H1 (cell line): ENCODE results near the gene ZNF804B. TPM values are rescaled to one million over a fixed set of nuclear protein-coding genes. Genes with fewer than 3 reads are reported as not detected.

Experiments used
- CTCF ChIA-PET: fragments of 300-600 bp; sonication (Branson Sonifier 250); formaldehyde crosslinking; loops from one replicate; lab custom pipeline; 2021; ENCODE audit not compliant: partially characterized antibody; lab: Charles Lee
- POLR2A ChIA-PET: fragments of 300-600 bp; sonication (Branson Sonifier 250); formaldehyde crosslinking; loops from one replicate; lab custom pipeline; 2021; ENCODE audit warnings: inconsistent platforms; ENCODE audit not compliant: partially characterized antibody; lab: Charles Lee
- DNase-seq, 2 experiments: peaks; one replicate each; pipeline versions ENCODE4 v3.0.0 to v3.0.0-alpha.2; 2010 to 2022; ENCODE audit warnings: low spot score in 2 of 2, low read depth in 1 of 2, mixed read lengths in 1 of 2
- FAIRE-seq: peaks from 2 replicates; lab custom pipeline; 2011; peaks lifted over from hg19 to GRCh38; lab: Jason Lieb, UNC
- H2AFZ ChIP-seq: 2 replicates; pipeline ENCODE4 v1.8.1; 2012; ENCODE audit warnings: low read length, inconsistent platforms
- H2AK5ac ChIP-seq: 2 replicates; pipeline ENCODE4 v1.6.1; 2013; ENCODE audit warnings: low read depth, low read length
- H2BK120ac ChIP-seq: replicated peaks from 2 replicates; pipeline ENCODE3; 2013; ENCODE audit warnings: low read depth, low read length, inconsistent platforms
- H2BK12ac ChIP-seq: 2 replicates; pipeline ENCODE4 v1.6.1; 2013; ENCODE audit warnings: low read depth, low read length
- H2BK15ac ChIP-seq: 2 replicates; pipeline ENCODE4 v1.6.1; 2013; ENCODE audit warnings: low read length
- H2BK20ac ChIP-seq: 2 replicates; pipeline ENCODE4 v1.6.1; 2013; ENCODE audit warnings: low read length
- H2BK5ac ChIP-seq: 2 replicates; pipeline ENCODE4 v1.6.1; 2013; ENCODE audit warnings: low read depth, low read length
- H3K14ac ChIP-seq: 2 replicates; pipeline ENCODE4 v1.6.1; 2013; ENCODE audit warnings: inconsistent platforms; ENCODE audit not compliant: insufficient read length
- H3K18ac ChIP-seq: 2 replicates; pipeline ENCODE4 v1.6.1; 2013; ENCODE audit warnings: low read length; ENCODE audit errors: extremely low read depth
- H3K23ac ChIP-seq: 2 replicates; pipeline ENCODE4 v1.6.1; 2013; ENCODE audit warnings: inconsistent platforms; ENCODE audit not compliant: insufficient read length
- H3K23me2 ChIP-seq: 2 replicates; pipeline ENCODE4 v1.6.1; 2013; ENCODE audit warnings: low read depth, low read length
- H3K27ac ChIP-seq: 2 replicates; pipeline ENCODE4 v1.6.1; 2011; ENCODE audit warnings: low read depth, low read length, inconsistent platforms
- H3K27me3 ChIP-seq, 4 experiments: replicated peaks in 1 of 4; 1 replicate in 1 of 4; 2 replicates in 3 of 4; pipeline versions ENCODE4 v1.6.1 to v1.8.1; 2011 to 2013; ENCODE audit warnings: low read length in 3 of 4, mild to moderate bottlenecking in 3 of 4, inconsistent platforms in 2 of 4, mixed read lengths in 2 of 4, moderate library complexity in 1 of 4; ENCODE audit not compliant: control insufficient read depth in 3 of 4, insufficient read depth in 3 of 4; ENCODE audit errors: extremely low read depth in 1 of 4
- H3K36me3 ChIP-seq, 4 experiments: 2 replicates each; pipeline versions ENCODE4 v1.6.1 to v1.8.1; 2011 to 2013; ENCODE audit warnings: mild to moderate bottlenecking in 4 of 4, low read length in 3 of 4, moderate library complexity in 2 of 4, control low read depth in 1 of 4, inconsistent platforms in 1 of 4; ENCODE audit not compliant: insufficient read depth in 4 of 4, control insufficient read depth in 2 of 4
- H3K4ac ChIP-seq: replicated peaks from 2 replicates; pipeline ENCODE3; 2013; ENCODE audit warnings: low read length, low read depth, mixed read lengths, inconsistent platforms; ENCODE audit not compliant: insufficient read length
- H3K4me1 ChIP-seq, 4 experiments: replicated peaks in 1 of 4; 1 replicate in 1 of 4; 2 replicates in 3 of 4; pipeline versions ENCODE4 v1.6.1 to v1.8.1; 2011 to 2013; ENCODE audit warnings: low read length in 3 of 4, inconsistent platforms in 2 of 4, mixed read lengths in 1 of 4; ENCODE audit not compliant: insufficient read depth in 4 of 4, control insufficient read depth in 3 of 4
- H3K4me2 ChIP-seq, 2 experiments: 2 replicates each; pipeline versions ENCODE4 v1.6.1 to v1.8.1; 2011 to 2013; ENCODE audit warnings: low read depth in 2 of 2, low read length in 2 of 2, control low read depth in 1 of 2, inconsistent platforms in 1 of 2, mild to moderate bottlenecking in 1 of 2; ENCODE audit not compliant: insufficient read depth in 1 of 2
- H3K4me3 ChIP-seq, 4 experiments: fragments of 200-600, 300-600 bp in 1 of 4; sonication (generic), shearing (Covaris generic), sonication (Bioruptor Twin) in 1 of 4; 2 replicates each; pipeline versions ENCODE4 v1.5.1 to v1.8.1; 2011 to 2016; ENCODE audit warnings: low read length in 4 of 4, low read depth in 3 of 4, control low read depth in 2 of 4, inconsistent platforms in 2 of 4, mild to moderate bottlenecking in 2 of 4, mixed read lengths in 1 of 4, moderate library complexity in 1 of 4; ENCODE audit not compliant: insufficient read depth in 2 of 4; ENCODE audit errors: extremely low read depth in 1 of 4
- H3K56ac ChIP-seq: replicated peaks from 2 replicates; pipeline ENCODE3; 2013; ENCODE audit warnings: low read depth, mild to moderate bottlenecking, mixed read lengths, low read length, inconsistent platforms; ENCODE audit not compliant: insufficient read length
- H3K79me1 ChIP-seq: 2 replicates; pipeline ENCODE4 v1.6.1; 2013; ENCODE audit warnings: low read depth, low read length, control low read depth
- H3K79me2 ChIP-seq, 2 experiments: 2 replicates each; pipeline versions ENCODE4 v1.6.1 to v1.8.1; 2012 to 2013; ENCODE audit warnings: low read length in 2 of 2, mild to moderate bottlenecking in 2 of 2, inconsistent platforms in 1 of 2; ENCODE audit not compliant: insufficient read depth in 2 of 2, control insufficient read depth in 1 of 2
- H3K9ac ChIP-seq, 4 experiments: replicated peaks in 1 of 4; 1 replicate in 1 of 4; 2 replicates in 3 of 4; pipeline versions ENCODE4 v1.6.1 to v1.8.1; 2011 to 2013; ENCODE audit warnings: low read depth in 3 of 4, low read length in 3 of 4, control low read depth in 2 of 4, mild to moderate bottlenecking in 2 of 4, moderate library complexity in 2 of 4, inconsistent platforms in 1 of 4; ENCODE audit errors: extremely low read depth in 1 of 4
- H3K9me3 ChIP-seq, 2 experiments: 2 replicates each; pipeline versions ENCODE4 v1.6.1 to v1.8.1; 2012 to 2013; ENCODE audit warnings: mild to moderate bottlenecking in 2 of 2, moderate library complexity in 2 of 2, control low read depth in 1 of 2, inconsistent platforms in 1 of 2, low read depth in 1 of 2, low read length in 1 of 2, mixed read lengths in 1 of 2; ENCODE audit not compliant: insufficient read depth in 2 of 2
- H4K20me1 ChIP-seq, 2 experiments: replicated peaks in 1 of 2; 2 replicates each; pipeline versions ENCODE3 to v1.8.1; 2011 to 2013; ENCODE audit warnings: inconsistent platforms in 2 of 2, low read length in 2 of 2, mild to moderate bottlenecking in 1 of 2; ENCODE audit not compliant: insufficient read depth in 2 of 2, control insufficient read depth in 1 of 2
- H4K5ac ChIP-seq: 2 replicates; pipeline ENCODE4 v1.6.1; 2013; ENCODE audit warnings: low read length, low read depth, mixed read lengths, inconsistent platforms; ENCODE audit not compliant: insufficient read length
- H4K8ac ChIP-seq: 2 replicates; pipeline ENCODE4 v1.8.0; 2013; ENCODE audit warnings: mild to moderate bottlenecking, moderate library complexity, low read length, inconsistent platforms; ENCODE audit not compliant: insufficient read depth; ENCODE audit errors: extremely low read depth
- H4K91ac ChIP-seq: replicated peaks from 2 replicates; pipeline ENCODE3; 2013; ENCODE audit warnings: low read length, mixed read lengths, inconsistent platforms; ENCODE audit not compliant: insufficient read length
- ATF3 ChIP-seq: IDR thresholded peaks from 2 replicates; pipeline ENCODE4 v1.6.1; 2011; ENCODE audit warnings: low read depth, mild to moderate bottlenecking, low read length; ENCODE audit not compliant: insufficient read depth
- CHD1 ChIP-seq: IDR thresholded peaks from 2 replicates; pipeline ENCODE4 v1.6.1; 2012; ENCODE audit warnings: low read depth, low read length, improper control_type of control experiment
- EGR1 ChIP-seq: IDR thresholded peaks from 2 replicates; pipeline ENCODE4 v1.6.1; 2011; ENCODE audit warnings: low read depth, low read length, borderline replicate concordance
- EP300 ChIP-seq, 2 experiments: IDR thresholded peaks; 1 replicate in 1 of 2; 2 replicates in 1 of 2; pipeline ENCODE4 v1.6.1; 2011 to 2012; ENCODE audit warnings: low read depth in 2 of 2, low read length in 2 of 2, mild to moderate bottlenecking in 2 of 2, borderline replicate concordance in 1 of 2, inconsistent platforms in 1 of 2, moderate library complexity in 1 of 2
- HDAC6 ChIP-seq: IDR thresholded peaks from one replicate; pipeline ENCODE4 v1.7.1; 2012; ENCODE audit warnings: low read depth, mild to moderate bottlenecking, inconsistent platforms, low read length, moderate library complexity
- KDM5A ChIP-seq: fragments of 200-600 bp; IDR thresholded peaks from 2 replicates; pipeline ENCODE4 v1.7.1; 2012; ENCODE audit warnings: mild to moderate bottlenecking, low read length, inconsistent platforms, mixed read lengths
- MAFK ChIP-seq: IDR thresholded peaks from 2 replicates; pipeline ENCODE4 v1.6.1; 2012; ENCODE audit warnings: low read depth, mild to moderate bottlenecking, improper control_type of control experiment, low read length
- NANOG ChIP-seq: IDR thresholded peaks from 2 replicates; pipeline ENCODE4 v1.6.1; 2011; ENCODE audit warnings: low read length, low read depth, mild to moderate bottlenecking, inconsistent platforms; ENCODE audit not compliant: insufficient read depth, poor library complexity, severe bottlenecking
- NRF1 ChIP-seq: IDR thresholded peaks from 2 replicates; pipeline ENCODE4 v1.6.1; 2011; ENCODE audit warnings: mild to moderate bottlenecking, low read depth, low read length, improper control_type of control experiment
- TAF1 ChIP-seq: IDR thresholded peaks from 2 replicates; pipeline ENCODE4 v1.6.1; 2011; ENCODE audit warnings: mild to moderate bottlenecking, low read depth, low read length
- polyA plus RNA-seq, 7 experiments: library from polyadenylated mRNA; depleted of rRNA in 3 of 7; stranded (reverse) in 5 of 7; unstranded in 2 of 7; fragments of >200 nt in 5 of 7; fragments of 200-250 nt in 2 of 7; gene quantifications; 1 replicate in 5 of 7; 2 replicates in 1 of 7; 4 replicates in 1 of 7; pipeline versions ENCODE4 v1.2.1 to v1.2.3, GENCODE V29; 2011 to 2013; ENCODE audit warnings: missing spikeins in 2 of 7, mixed read lengths in 2 of 7
- total RNA-seq: library from RNA; stranded (reverse); fragmentation: NEBNext Ultra II Directional; extraction: Animal tissue kit (Norgen Biotek cat#: 25700); gene quantifications from 2 replicates; pipeline ENCODE4 v1.2.1, GENCODE V29; 2021

The ZNF804B gene
- total and polyA plus RNA-seq, 2 of the 8 experiments (the other 6 are each of a cell fraction or from before 2014, with no cell fraction given), result not detected

- no peaks in the 10 kb centered on the region for H3K23me2 ChIP-seq
- no peak overlapping the region for H2BK20ac ChIP-seq
- no peak overlapping the region for H3K14ac ChIP-seq
- no peaks in the 10 kb centered on the region for H4K20me1 ChIP-seq
- no peaks in the 10 kb centered on the region for H3K36me3 ChIP-seq
- H3K18ac ChIP-seq, result no peak overlapping the region
- H4K91ac ChIP-seq, result no peak overlapping the region
- H3K4me3 ChIP-seq, result no peak overlapping the region
- H2BK5ac ChIP-seq, result no peak overlapping the region
- TF ChIP-seq HDAC6 (no peak), MAFK (no peak), EGR1 (no peak), TAF1 (no peak), EP300 (IDR thresholded peaks at IDR 0.05; ENCODE audit: borderline replicate concordance in 1 of 2, low read depth in 2 of 2, low read length in 2 of 2) (no peak), NANOG (no peak), KDM5A (no peak), ATF3 (no peak), NRF1 (no peak), CHD1 (no peak)
- H2BK120ac ChIP-seq, result no peak overlapping the region
- DNase-seq, result no peak
- no peak overlapping the region for H3K9ac ChIP-seq
- no peak overlapping the region for H4K5ac ChIP-seq
- no peaks in the 10 kb centered on the region for H3K79me2 ChIP-seq
- H3K79me1 ChIP-seq, result no peaks in the 10 kb centered on the region
- ChIA-PET POLR2A (no interaction called here), CTCF (no interaction called here)
- H2AFZ ChIP-seq, result no peak overlapping the region
- no peak overlapping the region for H2BK15ac ChIP-seq
- no peak overlapping the region for H3K27ac ChIP-seq
- H3K9me3 ChIP-seq, result no peaks in the 10 kb centered on the region
- H3K4me1 ChIP-seq, result no peaks in the 10 kb centered on the region
- H4K8ac ChIP-seq, result no peak overlapping the region
- H3K23ac ChIP-seq, result no peak overlapping the region
- H3K56ac ChIP-seq, result no peak overlapping the region
- no peaks in the 10 kb centered on the region for H3K27me3 ChIP-seq
- FAIRE-seq, result no peak
- no peak overlapping the region for H3K4ac ChIP-seq
- no peak overlapping the region for H3K4me2 ChIP-seq
- H2BK12ac ChIP-seq, result no peak overlapping the region
- H2AK5ac ChIP-seq, result no peak overlapping the region
Measured at GRCh38 chr7:88737632-88738031, 21.9 kb upstream of the ZNF804B start.
